ENCODE data around the gene CENPN.

DNA sequence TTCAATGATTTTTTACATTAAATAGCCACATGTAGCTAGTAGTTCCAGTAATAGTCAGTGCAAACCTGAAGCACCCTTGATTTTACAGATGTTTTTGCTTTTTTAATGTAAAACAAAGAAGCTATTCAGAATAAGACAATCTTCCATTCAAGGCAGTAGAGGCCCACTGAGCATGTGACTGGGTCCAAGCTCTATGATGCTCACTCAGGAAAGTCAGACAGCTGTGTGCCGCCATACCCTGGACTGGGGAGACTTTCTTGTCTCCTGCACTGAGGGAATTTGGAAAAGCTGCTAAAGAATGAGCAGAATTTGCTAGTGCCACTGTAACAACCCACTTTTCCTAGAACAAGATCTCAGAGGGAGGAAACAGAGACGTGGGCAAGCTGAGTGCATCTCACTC lies 11.5 kb downstream of the CENPN start:
- TF ChIP-seq, protein P1, sequence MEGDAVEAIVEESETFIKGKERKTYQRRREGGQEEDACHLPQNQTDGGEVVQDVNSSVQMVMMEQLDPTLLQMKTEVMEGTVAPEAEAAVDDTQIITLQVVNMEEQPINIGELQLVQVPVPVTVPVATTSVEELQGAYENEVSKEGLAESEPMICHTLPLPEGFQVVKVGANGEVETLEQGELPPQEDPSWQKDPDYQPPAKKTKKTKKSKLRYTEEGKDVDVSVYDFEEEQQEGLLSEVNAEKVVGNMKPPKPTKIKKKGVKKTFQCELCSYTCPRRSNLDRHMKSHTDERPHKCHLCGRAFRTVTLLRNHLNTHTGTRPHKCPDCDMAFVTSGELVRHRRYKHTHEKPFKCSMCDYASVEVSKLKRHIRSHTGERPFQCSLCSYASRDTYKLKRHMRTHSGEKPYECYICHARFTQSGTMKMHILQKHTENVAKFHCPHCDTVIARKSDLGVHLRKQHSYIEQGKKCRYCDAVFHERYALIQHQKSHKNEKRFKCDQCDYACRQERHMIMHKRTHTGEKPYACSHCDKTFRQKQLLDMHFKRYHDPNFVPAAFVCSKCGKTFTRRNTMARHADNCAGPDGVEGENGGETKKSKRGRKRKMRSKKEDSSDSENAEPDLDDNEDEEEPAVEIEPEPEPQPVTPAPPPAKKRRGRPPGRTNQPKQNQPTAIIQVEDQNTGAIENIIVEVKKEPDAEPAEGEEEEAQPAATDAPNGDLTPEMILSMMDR (IDR thresholded peaks at IDR 0.05), result no peak
- TF ChIP-seq TCF7L2 (IDR thresholded peaks at IDR 0.05; ENCODE audit: low read depth, low read length) (no peak), POLR2AphosphoS5 (IDR thresholded peaks at IDR 0.05; ENCODE audit: low read depth, low read length) (no peak)
